Naive thymus-derived CD4-positive, alpha-beta T cell (primary cell): ENCODE measurements around the gene ACTR3C. TPM values are rescaled to one million over a fixed set of nuclear protein-coding genes. Genes with fewer than 3 reads are reported as not detected.
A peak's percentile ranks its signal among the peaks of the same experiment; 100 is the strongest.

Experiments
- ATAC-seq: fragments of 150-1000 bp; cut with Tn5 transposase; 2 replicates; pipeline ENCODE4 v1.10.0; 2021; ENCODE audit warnings: mild to moderate bottlenecking, moderate library complexity
- CTCF ChIA-PET: fragments of 350-600 bp; sonication (Branson Sonifier 250); formaldehyde crosslinking; loops from one replicate; lab custom pipeline; 2021; ENCODE audit warnings: antibody characterized with exemption; lab: Charles Lee
- POLR2A ChIA-PET: fragments of 350-600 bp; sonication (Branson Sonifier 250); formaldehyde crosslinking; loops from one replicate; lab custom pipeline; 2021; ENCODE audit warnings: antibody characterized with exemption, inconsistent platforms; lab: Charles Lee
- DNase-seq, 9 donors: peaks; one replicate each; pipeline versions ENCODE4 v3.0.0 to v3.0.0-alpha.2; 2020 to 2022; ENCODE audit warnings: mixed read lengths in 1 of 9
- H3K27ac ChIP-seq: one replicate; pipeline ENCODE4 v1.7.0; 2013; ENCODE audit warnings: mild to moderate bottlenecking, low read depth, low read length, moderate library complexity
- H3K27me3 ChIP-seq, 2 donors: one replicate each; pipeline ENCODE4 v1.7.0; 2013; ENCODE audit warnings: low read length in 2 of 2, mild to moderate bottlenecking in 2 of 2, moderate library complexity in 2 of 2; ENCODE audit not compliant: control insufficient read depth in 2 of 2, insufficient read depth in 2 of 2
- H3K36me3 ChIP-seq, 3 experiments: 1 replicate in 2 of 3; 2 replicates in 1 of 3; pipeline ENCODE4 v1.7.0; 2013; ENCODE audit warnings: low read length in 3 of 3, mild to moderate bottlenecking in 3 of 3, moderate library complexity in 1 of 3; ENCODE audit not compliant: insufficient read depth in 3 of 3, control insufficient read depth in 2 of 3
- H3K4me1 ChIP-seq, 2 donors: one replicate each; pipeline ENCODE4 v1.7.0; 2013; ENCODE audit warnings: low read length in 2 of 2, mild to moderate bottlenecking in 2 of 2, moderate library complexity in 1 of 2; ENCODE audit not compliant: control insufficient read depth in 2 of 2, insufficient read depth in 2 of 2
- H3K4me3 ChIP-seq: 2 replicates; pipeline ENCODE4 v1.7.0; 2013; ENCODE audit warnings: mild to moderate bottlenecking, low read length
- H3K9me3 ChIP-seq, 3 experiments: 1 replicate in 2 of 3; 2 replicates in 1 of 3; pipeline ENCODE4 v1.7.0; 2013; ENCODE audit warnings: low read length in 3 of 3; ENCODE audit not compliant: control insufficient read depth in 2 of 3
- H3K27ac Mint-ChIP-seq, 9 donors: one replicate each; pipeline ENCODE4 v1.8.0; 2020 to 2022; ENCODE audit warnings: mixed read lengths in 9 of 9, mild to moderate bottlenecking in 8 of 9, moderate library complexity in 5 of 9, inconsistent platforms in 2 of 9
- H3K27me3 Mint-ChIP-seq, 5 donors: one replicate each; pipeline ENCODE4 v1.8.0; 2021 to 2022; ENCODE audit warnings: mixed read lengths in 5 of 5, mild to moderate bottlenecking in 1 of 5
- H3K36me3 Mint-ChIP-seq, 5 donors: one replicate each; pipeline ENCODE4 v1.8.0; 2020 to 2022; ENCODE audit warnings: mixed read lengths in 5 of 5, mild to moderate bottlenecking in 3 of 5, inconsistent platforms in 1 of 5
- H3K4me1 Mint-ChIP-seq, 7 donors: one replicate each; pipeline ENCODE4 v1.8.0; 2020 to 2022; ENCODE audit warnings: mixed read lengths in 7 of 7, mild to moderate bottlenecking in 3 of 7, inconsistent platforms in 1 of 7
- H3K4me3 Mint-ChIP-seq, 10 donors: one replicate each; pipeline ENCODE4 v1.8.0; 2020 to 2022; ENCODE audit warnings: mild to moderate bottlenecking in 10 of 10, mixed read lengths in 10 of 10, moderate library complexity in 6 of 10, inconsistent platforms in 2 of 10
- H3K9me3 Mint-ChIP-seq, 11 donors: one replicate each; pipeline ENCODE4 v1.8.0; 2020 to 2022; ENCODE audit warnings: mixed read lengths in 11 of 11, mild to moderate bottlenecking in 4 of 11, inconsistent platforms in 1 of 11, moderate library complexity in 1 of 11
- intact Hi-C, 2 donors: fragments of 100-400 bp; cut with micrococcal nuclease; formaldehyde crosslinking; loops; one replicate each; pipeline ENCODE4 v1.15.1; 2023
- polyA plus RNA-seq, 2 donors: library from polyadenylated mRNA; unstranded; fragments of 300-500 nt; fragmentation: Illumina TruSeq; gene quantifications; one replicate each; pipeline ENCODE4 v1.2.3, GENCODE V29; 2021
- total RNA-seq, 6 experiments: library from RNA in 5 of 6; stranded (reverse) in 5 of 6; gene quantifications; 1 replicate in 5 of 6; 2 replicates in 1 of 6; pipeline ENCODE4 v1.2.3 and lab custom pipeline; 2021 to 2026

ACTR3C gene
- total and polyA plus RNA-seq, 7 experiments from 2014 or later = 4.8 to 13.2 (median 8.5) TPM

DNA sequence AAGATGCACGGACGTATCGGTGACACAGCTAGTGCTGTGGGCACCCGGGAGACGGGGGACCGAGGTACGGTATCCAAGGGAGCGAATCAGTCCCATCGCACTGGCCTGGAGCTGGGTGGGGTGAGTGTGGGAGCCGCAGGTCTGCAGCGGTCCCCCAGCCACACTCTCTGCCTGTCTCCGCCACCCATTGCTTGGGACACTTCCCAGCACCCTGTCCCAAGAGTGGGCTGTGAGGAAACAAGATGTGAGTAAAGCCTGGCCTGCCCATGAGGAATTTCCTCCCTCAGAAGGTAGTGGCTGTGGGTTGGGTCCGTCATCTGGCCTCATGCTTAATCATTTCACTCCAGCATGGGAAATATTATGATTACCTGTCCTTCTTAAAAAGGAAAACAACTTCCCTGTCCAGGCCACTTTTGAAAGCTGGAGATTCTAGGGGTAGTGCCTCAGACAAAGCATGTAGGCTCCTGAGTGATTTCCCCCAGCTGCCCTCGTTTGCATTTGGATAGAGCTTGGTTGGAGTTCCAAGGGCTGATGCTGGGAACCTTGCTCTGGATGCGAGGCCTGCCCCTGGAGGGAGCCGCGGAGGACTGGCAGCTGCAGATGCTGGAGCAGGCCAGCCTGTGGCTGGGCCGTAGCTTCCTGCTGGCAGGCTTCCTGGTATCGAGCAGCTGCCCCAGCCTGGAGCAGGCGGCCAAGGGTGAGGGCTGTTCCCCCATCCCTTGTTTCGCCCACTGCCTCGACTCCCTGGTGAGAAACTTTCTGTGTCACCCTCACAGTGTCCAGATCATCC is 6.2 kb upstream of the ACTR3C start:
- DNase-seq (no peak), ATAC-seq (no peak)
- Mint-ChIP-seq H3K4me1 (peaks cover 9 to 22% (median 12%) of the 10 kb centered on the region in 7 donors), H3K27ac (peak overlapping the region in 1 of 9 donors; percentile 24), H3K9me3 (peaks cover 0 to 1% (median 0%) of the 10 kb centered on the region in 11 donors), H3K4me3 (no peak overlapping the region), H3K27me3 (no peaks in the 10 kb centered on the region), H3K36me3 (peaks cover 10 to 40% (median 17%) of the 10 kb centered on the region in 5 donors)
- ChIA-PET CTCF (no interaction called here), POLR2A (no interaction called here)
- Histone ChIP-seq H3K4me3 (no peak overlapping the region), H3K9me3 (no peaks in the 10 kb centered on the region), H3K27me3 (no peaks in the 10 kb centered on the region), H3K4me1 (peaks cover 0 to 3% of the 10 kb centered on the region in 2 donors), H3K36me3 (peaks cover 0 to 48% (median 0%) of the 10 kb centered on the region in 3 experiments), H3K27ac (no peak overlapping the region)
- intact Hi-C loops = no loop called here

GRCh38 chr7:150327308-150327707 is 4.0 kb upstream of the ACTR3C start:
- intact Hi-C loops = no loop called here
- DNase-seq (no peak), ATAC-seq (no peak)
- Mint-ChIP-seq H3K9me3 (peaks cover 0 to 3% (median 0%) of the 10 kb centered on the region in 11 donors), H3K27ac (peak overlapping the region in 1 of 9 donors; percentile 25), H3K27me3 (no peaks in the 10 kb centered on the region), H3K36me3 (peaks cover 10 to 37% (median 21%) of the 10 kb centered on the region in 5 donors), H3K4me3 (no peak overlapping the region), H3K4me1 (peaks cover 19 to 37% (median 29%) of the 10 kb centered on the region in 7 donors)
- Histone ChIP-seq H3K36me3 (peaks cover 0 to 56% (median 0%) of the 10 kb centered on the region in 3 experiments), H3K4me3 (no peak overlapping the region), H3K27ac (no peak overlapping the region), H3K27me3 (no peaks in the 10 kb centered on the region), H3K4me1 (peaks cover 1 to 15% of the 10 kb centered on the region in 2 donors), H3K9me3 (no peaks in the 10 kb centered on the region)
- ChIA-PET POLR2A (interaction anchor here (0.7 kb wide), 1 partner anchor 655 kb away, joined by 3 read pairs; no protein-coding TSS in a partner anchor), CTCF (no interaction called here)

- H3K27ac ChIP-seq = no peak overlapping the region
- ATAC-seq (no peak), DNase-seq (no peak)
- peak overlapping the region in 3 of 9 donors; percentile 9 to 60 (median 25) for H3K27ac Mint-ChIP-seq
- H3K9me3 Mint-ChIP-seq = peaks cover 0 to 2% (median 0%) of the 10 kb centered on the region in 11 donors
- H3K36me3 Mint-ChIP-seq = peaks cover 10 to 37% (median 26%) of the 10 kb centered on the region in 5 donors
- H3K4me3 Mint-ChIP-seq = no peak overlapping the region
- no peaks in the 10 kb centered on the region for H3K27me3 ChIP-seq
- no peaks in the 10 kb centered on the region for H3K27me3 Mint-ChIP-seq
- ChIA-PET POLR2A (interaction anchor here (0.7 kb wide), 1 partner anchor 656 kb away, joined by 3 read pairs; no protein-coding TSS in a partner anchor), CTCF (no interaction called here)
- H3K9me3 ChIP-seq = no peaks in the 10 kb centered on the region
- no peak overlapping the region for H3K4me3 ChIP-seq
- intact Hi-C loops = no loop called here
- peaks cover 5 to 21% of the 10 kb centered on the region in 2 donors for H3K4me1 ChIP-seq
- peaks cover 0 to 56% (median 0%) of the 10 kb centered on the region in 3 experiments for H3K36me3 ChIP-seq
- H3K4me1 Mint-ChIP-seq = peaks cover 22 to 42% (median 34%) of the 10 kb centered on the region in 7 donors
Measured at GRCh38 chr7:150326657-150327268, 3.4 kb upstream of the ACTR3C start.

GRCh38 chr7:150325901-150326300 is 2.6 kb upstream of the ACTR3C start:
- CTCF ChIA-PET = no interaction called here
- peaks cover 0 to 2% (median 0%) of the 10 kb centered on the region in 11 donors for H3K9me3 Mint-ChIP-seq
- H3K36me3 Mint-ChIP-seq = peaks cover 10 to 36% (median 22%) of the 10 kb centered on the region in 5 donors
- peaks cover 25 to 49% (median 42%) of the 10 kb centered on the region in 7 donors for H3K4me1 Mint-ChIP-seq
- H3K27ac Mint-ChIP-seq = peak overlapping the region in 4 of 9 donors; percentile 9 to 51 (median 36)
- DNase-seq = no peak
- Histone ChIP-seq H3K27ac (no peak overlapping the region), H3K4me1 (peaks cover 5 to 21% of the 10 kb centered on the region in 2 donors), H3K27me3 (no peaks in the 10 kb centered on the region), H3K9me3 (no peaks in the 10 kb centered on the region), H3K4me3 (no peak overlapping the region), H3K36me3 (peaks cover 0 to 53% (median 0%) of the 10 kb centered on the region in 3 experiments)
- no peak overlapping the region for H3K4me3 Mint-ChIP-seq
- ATAC-seq = no peak
- POLR2A ChIA-PET = interaction anchor here (0.6 kb wide), 1 partner anchor 24 kb away, joined by 3 read pairs; no protein-coding TSS in a partner anchor
- intact Hi-C loops = no loop called here
- H3K27me3 Mint-ChIP-seq = no peaks in the 10 kb centered on the region

DNA sequence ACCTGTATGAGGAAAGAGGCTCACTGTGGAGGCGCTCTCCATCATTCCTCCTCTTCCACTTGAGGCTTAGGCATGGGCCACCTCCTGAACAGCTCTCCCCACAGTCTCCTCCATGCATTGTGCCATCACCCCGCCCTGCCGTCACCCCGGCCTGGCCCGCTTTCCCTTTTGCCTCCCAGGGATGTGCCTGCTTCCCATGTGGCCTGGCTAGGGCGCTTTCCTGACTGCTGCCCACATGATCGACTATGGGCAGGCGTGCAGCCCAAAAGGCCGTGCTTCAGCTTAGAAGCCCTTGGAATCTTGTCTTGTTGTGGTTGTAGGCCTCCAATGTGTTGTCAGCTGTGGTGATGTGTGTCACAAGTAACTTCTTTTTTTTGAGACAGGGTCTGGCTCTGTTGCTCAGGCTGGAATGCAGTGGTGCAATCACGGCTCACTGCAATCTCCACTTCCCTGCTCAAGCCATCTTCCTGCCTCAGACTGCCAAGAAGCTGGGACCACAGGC is 1.8 kb upstream of the ACTR3C start:
- peak overlapping the region; percentile 85 for H3K27ac ChIP-seq
- POLR2A ChIA-PET = no interaction called here

GRCh38 chr7:150324373-150324961 is 1.1 kb upstream of the ACTR3C start:
- H3K36me3 ChIP-seq = peaks cover 0 to 41% (median 0%) of the 10 kb centered on the region in 3 experiments
- no peaks in the 10 kb centered on the region for H3K27me3 Mint-ChIP-seq
- peaks cover 10 to 39% (median 22%) of the 10 kb centered on the region in 5 donors for H3K36me3 Mint-ChIP-seq
- H3K9me3 Mint-ChIP-seq = peaks cover 0 to 2% (median 0%) of the 10 kb centered on the region in 11 donors
- H3K4me3 ChIP-seq = peak overlapping the region; percentile 95
- ChIA-PET POLR2A (interaction anchor here (1.0 to 3.0 kb wide), 3 partner anchors 11 to 82 kb away, joined by 3 to 15 read pairs (median 3); a partner anchor contains a TSS), CTCF (no interaction called here)
- peak overlapping the region; percentile 85 for H3K27ac ChIP-seq
- peak overlapping the region; percentile 93 to 99 (median 98) for H3K27ac Mint-ChIP-seq
- ATAC-seq (no peak), DNase-seq (peak in 2 of 9 donors; percentile 3 to 7)
- intact Hi-C loops = loop anchor here (5.0 kb wide), 4 partner anchors 33 to 703 kb away; partner anchors contain the start of gene ABCB8 (in 1 of the 2)
- H3K9me3 ChIP-seq = no peaks in the 10 kb centered on the region
- H3K27me3 ChIP-seq = no peaks in the 10 kb centered on the region
- H3K4me3 Mint-ChIP-seq = peak overlapping the region; percentile 88 to 100 (median 98)
- peaks cover 25 to 57% (median 44%) of the 10 kb centered on the region in 7 donors for H3K4me1 Mint-ChIP-seq
- H3K4me1 ChIP-seq = peaks cover 5 to 21% of the 10 kb centered on the region in 2 donors

More for the DNA sequence above, 1.8 kb upstream of the ACTR3C start:
- ATAC-seq (no peak), DNase-seq (no peak)
- intact Hi-C loops = no loop called here
- H3K9me3 ChIP-seq = no peaks in the 10 kb centered on the region
- peak overlapping the region; percentile 70 to 99 (median 97) for H3K27ac Mint-ChIP-seq
- H3K27me3 ChIP-seq = no peaks in the 10 kb centered on the region
- H3K27me3 Mint-ChIP-seq = no peaks in the 10 kb centered on the region
- H3K4me3 ChIP-seq = no peak overlapping the region
- peaks cover 0 to 2% (median 0%) of the 10 kb centered on the region in 11 donors for H3K9me3 Mint-ChIP-seq
- CTCF ChIA-PET = no interaction called here
- peaks cover 5 to 21% of the 10 kb centered on the region in 2 donors for H3K4me1 ChIP-seq
- H3K4me1 Mint-ChIP-seq = peaks cover 25 to 52% (median 44%) of the 10 kb centered on the region in 7 donors
- H3K36me3 ChIP-seq = peaks cover 0 to 46% (median 0%) of the 10 kb centered on the region in 3 experiments
- peak overlapping the region; percentile 88 to 100 (median 98) for H3K4me3 Mint-ChIP-seq
- H3K36me3 Mint-ChIP-seq = peaks cover 10 to 36% (median 19%) of the 10 kb centered on the region in 5 donors
